HepG2 (cell line): ENCODE measurements around the gene KRTAP10-9. TPM values are rescaled to one million over a fixed set of nuclear protein-coding genes. Genes with fewer than 3 reads are reported as not detected.

Experiments
- ATAC-seq: fragments of 200-7000 bp; cut with Tn5 transposase; 3 replicates; pipeline ENCODE4 v1.9.1; 2020; ENCODE audit warnings: mild to moderate bottlenecking, moderate library complexity
- BruUV-seq: library from RNA; stranded (reverse); fragments of 400-500 nt; replicated peaks from 2 replicates; lab custom pipeline; 2021; lab: Mats Ljungman, UMichigan
- CTCF ChIA-PET: fragments of 300-600 bp; formaldehyde crosslinking; extraction: SDS; loops from one replicate; lab custom pipeline; 2021; ENCODE audit warnings: low total read pairs, inconsistent platforms, low intra/inter-chr PET ratio; lab: Yijun Ruan, JAX
- POLR2A ChIA-PET: fragments of 350-600 bp; sonication (Branson Sonifier 250); formaldehyde crosslinking; loops from one replicate; lab custom pipeline; 2020; ENCODE audit warnings: antibody characterized with exemption, inconsistent platforms; lab: Yijun Ruan, JAX
- DNase-seq: peaks from one replicate; pipeline ENCODE4 v3.0.0-alpha.2; 2015; ENCODE audit warnings: low spot score
- FAIRE-seq: peaks from 3 replicates; lab custom pipeline; 2011; peaks lifted over from hg19 to GRCh38; lab: Jason Lieb, UNC
- H2AFZ ChIP-seq: one replicate; pipeline ENCODE4 v1.6.1; 2011; ENCODE audit warnings: low read length, inconsistent platforms
- H3K27ac ChIP-seq: fragments of 300-600 bp; 3 replicates; pipeline ENCODE4 v1.8.0; 2011; ENCODE audit warnings: mixed run types, mild to moderate bottlenecking, mixed read lengths, low read length, inconsistent platforms; ENCODE audit not compliant: insufficient read depth; ENCODE audit errors: extremely low read length
- H3K27me3 ChIP-seq, 2 experiments: fragments of 200-600 bp in 1 of 2; 2 replicates in 1 of 2; 3 replicates in 1 of 2; pipeline versions ENCODE4 v1.6.0 to v1.8.0; 2011; ENCODE audit warnings: low read length in 2 of 2, mild to moderate bottlenecking in 2 of 2, moderate library complexity in 2 of 2, inconsistent platforms in 1 of 2; ENCODE audit not compliant: insufficient read depth in 2 of 2, control insufficient read depth in 1 of 2
- H3K36me3 ChIP-seq, 2 experiments: fragments of 200-600 bp in 1 of 2; replicated peaks in 1 of 2; 2 replicates in 1 of 2; 3 replicates in 1 of 2; pipeline versions ENCODE4 v1.5.1 to v1.8.0; 2011; ENCODE audit warnings: low read length in 2 of 2, inconsistent platforms in 1 of 2; ENCODE audit not compliant: insufficient read depth in 2 of 2, control insufficient read depth in 1 of 2
- H3K4me1 ChIP-seq: 2 replicates; pipeline ENCODE4 v1.5.1; 2012; ENCODE audit warnings: low read length, inconsistent platforms; ENCODE audit not compliant: insufficient read depth
- H3K4me2 ChIP-seq: 2 replicates; pipeline ENCODE4 v1.6.0; 2011; ENCODE audit warnings: low read depth, low read length, inconsistent platforms
- H3K4me3 ChIP-seq, 3 experiments: fragments of 200-600 bp in 1 of 3; sonication (generic), shearing (Covaris generic) in 1 of 3; replicated peaks in 1 of 3; 2 replicates each; pipeline ENCODE4 v1.5.1; 2011 to 2016; ENCODE audit warnings: low read length in 3 of 3, inconsistent platforms in 2 of 3, low read depth in 2 of 3, mild to moderate bottlenecking in 2 of 3, control low read depth in 1 of 3, mixed read lengths in 1 of 3; ENCODE audit not compliant: insufficient read depth in 1 of 3
- H3K79me2 ChIP-seq: one replicate; pipeline ENCODE4 v1.6.1; 2011; ENCODE audit warnings: low read length, inconsistent platforms; ENCODE audit not compliant: insufficient read depth
- H3K9ac ChIP-seq: 2 replicates; pipeline ENCODE4 v1.6.0; 2011; ENCODE audit warnings: mild to moderate bottlenecking, low read depth, low read length, inconsistent platforms; ENCODE audit not compliant: insufficient read depth
- H3K9me3 ChIP-seq: 2 replicates; pipeline ENCODE4 v1.5.1; 2012; ENCODE audit warnings: mild to moderate bottlenecking, low read length
- H4K20me1 ChIP-seq: 2 replicates; pipeline ENCODE4 v1.6.0; 2011; ENCODE audit warnings: inconsistent platforms, mild to moderate bottlenecking, low read length, moderate library complexity; ENCODE audit not compliant: insufficient read depth
- JUNB ChIP-seq: sonication (generic); formaldehyde crosslinking; IDR thresholded peaks from 2 replicates; pipeline ENCODE4 v1.8.0; 2022; ENCODE audit warnings: missing genetic modification reagents, mild to moderate bottlenecking, borderline replicate concordance
- MTA1 ChIP-seq: sonication (generic); formaldehyde crosslinking; IDR thresholded peaks from 2 replicates; pipeline ENCODE4 v1.4.0; 2020; ENCODE audit warnings: missing genetic modification reagents, mild to moderate bottlenecking, borderline replicate concordance
- MZF1 ChIP-seq: sonication (generic); formaldehyde crosslinking; IDR thresholded peaks from 2 replicates; pipeline ENCODE4 v1.8.1; 2023; ENCODE audit warnings: mild to moderate bottlenecking, missing genetic modification reagents, borderline replicate concordance
- SIN3B ChIP-seq: fragments of 150-350 bp; IDR thresholded peaks from 2 replicates; pipeline ENCODE4 v1.6.1; 2014; ENCODE audit warnings: low read length
- SOX6 ChIP-seq, 2 experiments: fragments of 450-650 bp in 1 of 2; sonication (generic) in 1 of 2; formaldehyde crosslinking in 1 of 2; IDR thresholded peaks; 2 replicates each; pipeline versions ENCODE4 v1.4.0 to v1.6.1; 2017 to 2020; ENCODE audit warnings: antibody characterized with exemption in 1 of 2, mild to moderate bottlenecking in 1 of 2, missing genetic modification reagents in 1 of 2
- ZNF501 ChIP-seq: sonication (generic); formaldehyde crosslinking; IDR thresholded peaks from 2 replicates; pipeline ENCODE4 v1.5.1; 2020; ENCODE audit warnings: mild to moderate bottlenecking, moderate library complexity, missing genetic modification reagents
- WGBS: methylation state at CpG from one replicate; pipeline ENCODE4 v1.1.6; 2017; ENCODE audit warnings: low lambda C conversion rate; 5-methylcytosine and 5-hydroxymethylcytosine counted together
- in situ Hi-C: cut with HindIII; loops from 2 replicates; pipeline ENCODE4 v1.10.0; 2017; ENCODE audit warnings: low pct_unique_long_range_greater_than_20kb; ENCODE audit not compliant: extremely low pct_ligation_motif_present
- intact Hi-C: fragments of 100-400 bp; cut with micrococcal nuclease; formaldehyde crosslinking; loops from one replicate; pipeline ENCODE4 v1.10.0; 2022; ENCODE audit not compliant: unreplicated experiment
- polyA plus RNA-seq, 8 experiments: library from polyadenylated mRNA; depleted of rRNA in 3 of 8; stranded (reverse) in 7 of 8; unstranded in 1 of 8; fragments of >200 nt; fragmentation: Illumina TruSeq in 4 of 8; extraction: Trizol in 4 of 8; gene quantifications; 2 replicates each; pipeline versions ENCODE4 v1.2.1 to v1.2.3, GENCODE V29; 2011 to 2016; ENCODE audit warnings: low read depth in 4 of 8, missing spikeins in 1 of 8, mixed read lengths in 1 of 8; ENCODE audit not compliant: insufficient read depth in 1 of 8
- total RNA-seq, 5 experiments: library from RNA; depleted of rRNA; stranded (reverse); fragments of >200 nt; fragmentation: Illumina TruSeq; extraction: Trizol; gene quantifications; 2 replicates each; pipeline ENCODE4 v1.2.3, GENCODE V29; 2016; ENCODE audit warnings: low read depth in 1 of 5
- TF ChIP-seq, protein P1 (sequence below): sonication (generic); formaldehyde crosslinking; conservative IDR thresholded peaks from 2 replicates; pipeline ENCODE4 v1.5.0; 2020; ENCODE audit warnings: missing genetic modification reagents

KRTAP10-9 gene
- total and polyA plus RNA-seq, 2 of the 13 experiments (the other 11 are each of a cell fraction or from before 2014, with no cell fraction given) = not detected

- H2AFZ ChIP-seq = no peak overlapping the region
- no peak overlapping the region for H3K9ac ChIP-seq
- H3K9me3 ChIP-seq = peaks cover 9% of the 10 kb centered on the region
- H3K4me1 ChIP-seq = no peaks in the 10 kb centered on the region
- 68% methylated on average over 14 of the region's 18 CpGs for WGBS
- CTCF ChIA-PET = no interaction called here
- in situ Hi-C loops = no loop called here
- H3K27me3 ChIP-seq = peaks cover 5 to 40% of the 10 kb centered on the region in 2 experiments; a peak in 4 of 5 replicates
- ATAC-seq (no peak), FAIRE-seq (no peak), DNase-seq (no peak)
- no peak overlapping the region for H3K4me2 ChIP-seq
- no peaks in the 10 kb centered on the region for H4K20me1 ChIP-seq
- H3K36me3 ChIP-seq = no peaks in the 10 kb centered on the region
- BruUV-seq = no TSS peak
- TF ChIP-seq MTA1 (CRISPR knock-in tag) = no peak
- TF ChIP-seq MZF1 (CRISPR knock-in tag) = no peak
- TF ChIP-seq SOX6 (IDR thresholded peaks at IDR 0.05) = no peak
- TF ChIP-seq SOX6 (CRISPR knock-in tag; IDR thresholded peaks at IDR 0.05) = no peak
- no peak for TF ChIP-seq JUNB (CRISPR knock-in tag)
- TF ChIP-seq, protein P1, sequence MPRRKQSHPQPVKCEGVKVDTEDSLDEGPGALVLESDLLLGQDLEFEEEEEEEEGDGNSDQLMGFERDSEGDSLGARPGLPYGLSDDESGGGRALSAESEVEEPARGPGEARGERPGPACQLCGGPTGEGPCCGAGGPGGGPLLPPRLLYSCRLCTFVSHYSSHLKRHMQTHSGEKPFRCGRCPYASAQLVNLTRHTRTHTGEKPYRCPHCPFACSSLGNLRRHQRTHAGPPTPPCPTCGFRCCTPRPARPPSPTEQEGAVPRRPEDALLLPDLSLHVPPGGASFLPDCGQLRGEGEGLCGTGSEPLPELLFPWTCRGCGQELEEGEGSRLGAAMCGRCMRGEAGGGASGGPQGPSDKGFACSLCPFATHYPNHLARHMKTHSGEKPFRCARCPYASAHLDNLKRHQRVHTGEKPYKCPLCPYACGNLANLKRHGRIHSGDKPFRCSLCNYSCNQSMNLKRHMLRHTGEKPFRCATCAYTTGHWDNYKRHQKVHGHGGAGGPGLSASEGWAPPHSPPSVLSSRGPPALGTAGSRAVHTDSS (CRISPR knock-in tag) = no peak
- no peak for TF ChIP-seq ZNF501 (CRISPR knock-in tag)
- no peak for TF ChIP-seq SIN3B
- intact Hi-C loops = no loop called here
- no peak overlapping the region for H3K4me3 ChIP-seq
- H3K79me2 ChIP-seq = no peaks in the 10 kb centered on the region
- POLR2A ChIA-PET = no interaction called here
- no peak overlapping the region for H3K27ac ChIP-seq
Observed at GRCh38 chr21:44649521-44650100, 22.7 kb downstream of the KRTAP10-9 start.
